Measurements from ENCODE around the gene IDH3G. TPM values are rescaled to one million over a fixed set of nuclear protein-coding genes. Genes with fewer than 3 reads are reported as not detected.

Gene IDH3G
- total and polyA plus RNA-seq, 2 of the 8 experiments (the other 6 are each of a cell fraction or from before 2014, with no cell fraction given) = 39.4 to 66.7 TPM

DNA sequence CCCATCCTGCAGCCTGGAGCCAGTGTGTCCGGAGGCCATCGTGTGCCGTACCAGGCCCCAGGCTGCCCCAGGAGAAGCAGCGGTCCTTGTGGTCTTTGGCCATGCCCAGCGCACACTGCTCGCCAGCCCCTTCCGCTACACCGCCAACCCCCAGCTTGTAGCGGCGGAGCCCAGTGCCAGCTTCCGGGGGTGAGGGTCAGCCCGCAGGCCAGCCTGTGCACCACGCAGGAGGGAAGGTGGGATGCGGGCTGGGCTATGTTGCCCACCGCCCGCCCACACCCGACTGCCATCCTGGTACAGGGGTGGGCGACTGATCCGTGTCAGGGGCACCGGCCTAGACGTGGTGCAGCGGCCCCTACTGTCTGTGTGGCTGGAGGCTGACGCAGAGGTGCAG lies 21.0 kb downstream of the IDH3G start:
- ChIA-PET POLR2A (ENCODE audit: partially characterized antibody) (no interaction called here), CTCF (ENCODE audit: partially characterized antibody) (interaction anchor here (0.8 to 1.6 kb wide), 4 partner anchors 9 to 80 kb away, joined by 3 to 4 read pairs (median 4); no protein-coding TSS in a partner anchor)
- no peak for DNase-seq (ENCODE audit: low read depth in 1 of 2, low spot score in 2 of 2)
- H3K9ac ChIP-seq (replicated peaks in 1 of 4; ENCODE audit: extremely low read depth in 1 of 4, low read depth in 3 of 4, low read length in 3 of 4) = no peak overlapping the region
- no peak overlapping the region for H3K27ac ChIP-seq (ENCODE audit: low read depth, low read length)
- H2BK15ac ChIP-seq (ENCODE audit: low read length) = no peak overlapping the region
- no peak overlapping the region for H2AFZ ChIP-seq (ENCODE audit: low read length)
- H3K4ac ChIP-seq (replicated peaks; ENCODE audit: insufficient read length, low read depth, low read length) = no peak overlapping the region
- H2BK12ac ChIP-seq (ENCODE audit: low read depth, low read length) = no peak overlapping the region
- H2AK5ac ChIP-seq (ENCODE audit: low read depth, low read length) = no peak overlapping the region
- no peak overlapping the region for H3K14ac ChIP-seq (ENCODE audit: insufficient read length)
- no peak overlapping the region for H4K8ac ChIP-seq (ENCODE audit: extremely low read depth, insufficient read depth, low read length)
- FAIRE-seq = no peak
- H2BK120ac ChIP-seq (replicated peaks; ENCODE audit: low read depth, low read length) = no peak overlapping the region
- no peaks in the 10 kb centered on the region for H3K79me2 ChIP-seq (ENCODE audit: control insufficient read depth in 1 of 2, insufficient read depth in 2 of 2, low read length in 2 of 2)
- H2BK20ac ChIP-seq (ENCODE audit: low read length) = no peak overlapping the region
- H3K9me3 ChIP-seq (ENCODE audit: insufficient read depth in 2 of 2, low read depth in 1 of 2, low read length in 1 of 2) = no peaks in the 10 kb centered on the region
- no peak overlapping the region for H3K4me3 ChIP-seq (ENCODE audit: extremely low read depth in 1 of 4, insufficient read depth in 2 of 4, low read depth in 3 of 4, low read length in 4 of 4)
- no peaks in the 10 kb centered on the region for H3K23me2 ChIP-seq (ENCODE audit: low read depth, low read length)
- H3K18ac ChIP-seq (ENCODE audit: extremely low read depth, low read length) = no peak overlapping the region
- no peaks in the 10 kb centered on the region for H3K36me3 ChIP-seq (ENCODE audit: control insufficient read depth in 2 of 4, insufficient read depth in 4 of 4, low read length in 3 of 4)
- H3K4me2 ChIP-seq (ENCODE audit: insufficient read depth in 1 of 2, low read depth in 2 of 2, low read length in 2 of 2) = no peak overlapping the region
- WGBS, 2 experiments (ENCODE audit: extremely low coverage in 1 of 2, insufficient coverage in 1 of 2, insufficient read length in 1 of 2, insufficient replicate concordance in 2 of 2, low coverage in 1 of 2, low lambda C conversion rate in 2 of 2, missing lambda C conversion rate in 1 of 2) = 94% methylated on average over 7 of the region's 23 CpGs; no CpG with 5 or more reads in 1 of the 2 experiments
- no peak overlapping the region for H3K56ac ChIP-seq (replicated peaks; ENCODE audit: insufficient read length, low read depth, low read length)
- no peaks in the 10 kb centered on the region for H4K20me1 ChIP-seq (replicated peaks in 1 of 2; ENCODE audit: control insufficient read depth in 1 of 2, insufficient read depth in 2 of 2, low read length in 2 of 2)
- H2BK5ac ChIP-seq (ENCODE audit: low read depth, low read length) = no peak overlapping the region
- H4K5ac ChIP-seq (ENCODE audit: insufficient read length, low read depth, low read length) = no peak overlapping the region
- H4K91ac ChIP-seq (replicated peaks; ENCODE audit: insufficient read length, low read length) = no peak overlapping the region
- H3K79me1 ChIP-seq (ENCODE audit: low read depth, low read length) = no peaks in the 10 kb centered on the region
- H3K27me3 ChIP-seq (replicated peaks in 1 of 4; ENCODE audit: control insufficient read depth in 3 of 4, extremely low read depth in 1 of 4, insufficient read depth in 3 of 4, low read length in 3 of 4) = no peaks in the 10 kb centered on the region
- H3K4me1 ChIP-seq (replicated peaks in 1 of 4; ENCODE audit: control insufficient read depth in 3 of 4, insufficient read depth in 4 of 4, low read length in 3 of 4) = no peaks in the 10 kb centered on the region
- TF ChIP-seq SP2 (IDR thresholded peaks at IDR 0.05; ENCODE audit: low read length) (no peak), BCL11A (IDR thresholded peaks at IDR 0.05; ENCODE audit: low read depth in 2 of 2, low read length in 2 of 2) (no peak), TAF7 (optimal IDR thresholded peaks at IDR 0.05; ENCODE audit: borderline replicate concordance, low read depth, low read length) (no peak)
- no peak overlapping the region for H3K23ac ChIP-seq (ENCODE audit: insufficient read length)

Measured in H1 (cell line).